Right atrium auricular region (tissue), 2 donors: ENCODE measurements around the gene SPARCL1. TPM values are rescaled to one million over a fixed set of nuclear protein-coding genes. Genes with fewer than 3 reads are reported as not detected.

Experiments used
- DNase-seq: peaks from one replicate; pipeline ENCODE4 v3.0.0-alpha.2; 2019; ENCODE audit warnings: low spot score
- H3K27ac ChIP-seq, 2 donors: fragments of 200-600 bp; sonication (generic); 1 replicate in 1 of 2; 2 replicates in 1 of 2; pipeline ENCODE4 v1.5.1; 2016 to 2019
- H3K27me3 ChIP-seq, 2 donors: fragments of 200-600 bp; sonication (generic); one replicate each; pipeline versions ENCODE4 v1.5.1 to v1.6.0; 2017 to 2019
- H3K36me3 ChIP-seq: fragments of 200-600 bp; sonication (generic); one replicate; pipeline ENCODE4 v1.5.1; 2016
- H3K4me1 ChIP-seq, 2 donors: fragments of 200-600 bp; sonication (generic); one replicate each; pipeline versions ENCODE4 v1.5.1 to v1.6.0; 2017 to 2019
- H3K4me3 ChIP-seq, 2 donors: fragments of 200-600 bp; sonication (generic); 1 replicate in 1 of 2; 2 replicates in 1 of 2; pipeline ENCODE4 v1.5.1; 2017 to 2019; ENCODE audit warnings: mild to moderate bottlenecking in 1 of 2, moderate library complexity in 1 of 2
- H3K9me3 ChIP-seq, 2 donors: fragments of 200-600 bp; sonication (generic); one replicate each; pipeline ENCODE4 v1.5.1; 2019
- CTCF ChIP-seq, 2 donors: fragments of 200-600 bp; sonication (generic); IDR thresholded peaks; one replicate each; pipeline ENCODE4 v1.5.1; 2019; ENCODE audit warnings: antibody characterized with exemption in 2 of 2
- total RNA-seq, 2 donors: library from RNA; depleted of rRNA; stranded (reverse); fragments of >200 nt; gene quantifications; one replicate each; pipeline ENCODE4 v1.1.0, GENCODE V29; 2016

SPARCL1 gene
- total RNA-seq, 2 donors from 2014 or later, result 501 to 627 TPM

GRCh38 chr4:87532907-87533306 lies 3.7 kb upstream of the SPARCL1 start:
- peak overlapping the region; percentile 82 to 87 for H3K27ac ChIP-seq

DNA sequence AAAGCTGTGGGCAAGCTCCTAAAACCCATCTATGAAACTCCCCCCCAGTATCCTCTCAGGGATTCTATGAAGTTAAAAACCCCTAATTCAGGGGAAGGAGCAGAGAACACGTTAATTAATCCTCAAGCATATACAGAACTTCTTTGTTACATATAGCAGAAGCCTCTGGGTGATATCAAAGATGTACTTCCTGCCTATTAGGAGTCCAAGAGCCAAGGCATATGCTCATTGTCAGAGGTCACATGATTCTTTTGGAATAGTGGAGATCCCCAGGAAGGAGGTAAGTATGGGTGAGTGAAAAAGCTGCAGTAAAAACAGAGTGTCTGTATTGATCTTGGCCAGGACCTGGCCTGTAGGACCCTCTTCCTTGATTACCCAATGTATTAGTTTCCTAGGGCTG lies 2.9 kb upstream of the SPARCL1 start:
- H3K36me3 ChIP-seq, result no peaks in the 10 kb centered on the region
- no peak for TF ChIP-seq CTCF (IDR thresholded peaks at IDR 0.05)

More at GRCh38 chr4:87532907-87533306, 3.7 kb upstream of the SPARCL1 start:
- Histone ChIP-seq H3K27me3 (no peaks in the 10 kb centered on the region), H3K4me3 (no peak overlapping the region), H3K36me3 (no peaks in the 10 kb centered on the region), H3K4me1 (peaks cover 0 to 32% of the 10 kb centered on the region in 2 donors), H3K9me3 (peaks cover 0 to 5% of the 10 kb centered on the region in 2 donors)
- no peak for TF ChIP-seq CTCF (IDR thresholded peaks at IDR 0.05)
- DNase-seq, result no peak

DNA sequence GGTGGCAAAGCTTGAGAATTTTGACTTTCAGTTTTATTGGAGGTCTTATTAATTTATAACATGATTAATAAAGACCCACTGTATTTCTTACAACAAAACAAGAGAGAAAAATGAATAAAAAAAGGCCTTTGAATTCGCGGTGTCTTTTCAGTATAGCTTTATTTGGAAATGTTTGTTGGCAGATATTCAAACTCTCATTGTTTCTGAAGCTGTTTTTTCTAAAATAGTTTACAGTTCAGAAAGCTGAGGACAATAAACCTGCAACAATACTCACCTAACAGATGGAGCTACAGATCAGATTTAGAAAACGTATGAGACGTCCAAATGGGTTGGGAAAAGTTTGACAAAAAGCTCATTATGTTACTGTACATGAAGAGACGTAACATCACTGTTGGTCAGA lies 2.4 kb upstream of the SPARCL1 start:
- H3K4me3 ChIP-seq, result no peak overlapping the region

More for the DNA sequence above, 2.9 kb upstream of the SPARCL1 start:
- H3K27me3 ChIP-seq, result no peaks in the 10 kb centered on the region
- DNase-seq, result no peak
- H3K9me3 ChIP-seq, result peaks cover 0 to 5% of the 10 kb centered on the region in 2 donors
- H3K27ac ChIP-seq, result peak overlapping the region; percentile 82 to 87
- no peak overlapping the region for H3K4me3 ChIP-seq
- H3K4me1 ChIP-seq, result peaks cover 0 to 32% of the 10 kb centered on the region in 2 donors

GRCh38 chr4:87530868-87531267 lies 1.7 kb upstream of the SPARCL1 start:
- H3K9me3 ChIP-seq, result peaks cover 0 to 5% of the 10 kb centered on the region in 2 donors
- H3K27me3 ChIP-seq, result no peaks in the 10 kb centered on the region
- H3K36me3 ChIP-seq, result no peaks in the 10 kb centered on the region
- peaks cover 0 to 32% of the 10 kb centered on the region in 2 donors for H3K4me1 ChIP-seq
- H3K4me3 ChIP-seq, result peak overlapping the region; percentile 18 to 52
- TF ChIP-seq CTCF (IDR thresholded peaks at IDR 0.05), result no peak
- DNase-seq, result peak; percentile 89
- peak overlapping the region; percentile 82 to 87 for H3K27ac ChIP-seq

More for the DNA sequence above, 2.4 kb upstream of the SPARCL1 start:
- TF ChIP-seq CTCF (IDR thresholded peaks at IDR 0.05), result no peak
- Histone ChIP-seq H3K27ac (peak overlapping the region; percentile 82 to 87), H3K9me3 (peaks cover 0 to 5% of the 10 kb centered on the region in 2 donors), H3K36me3 (no peaks in the 10 kb centered on the region), H3K4me1 (peaks cover 0 to 32% of the 10 kb centered on the region in 2 donors), H3K27me3 (no peaks in the 10 kb centered on the region)
- no peak for DNase-seq

DNA sequence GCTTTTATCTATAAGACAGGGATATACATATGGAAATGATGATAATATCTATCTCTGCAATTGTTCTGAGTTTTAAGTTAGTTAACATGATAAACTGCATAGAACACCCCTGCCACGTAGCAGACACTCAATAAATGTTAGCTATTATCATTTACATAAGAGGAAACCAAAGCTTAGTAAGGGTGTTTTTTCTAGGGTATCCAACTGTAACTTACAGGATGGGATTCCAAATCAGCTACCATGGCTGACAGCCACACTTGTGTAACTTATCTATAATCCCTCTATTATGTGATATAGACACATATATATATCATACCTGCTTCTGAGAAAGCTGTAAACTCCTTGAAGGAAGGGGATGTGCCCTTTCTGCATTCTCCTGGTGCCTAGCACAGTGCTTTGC lies 1.1 kb upstream of the SPARCL1 start:
- peak overlapping the region; percentile 82 to 87 for H3K27ac ChIP-seq
- peak overlapping the region; percentile 18 to 52 for H3K4me3 ChIP-seq
- H3K36me3 ChIP-seq, result peaks cover under 1% of the 10 kb centered on the region
- TF ChIP-seq CTCF (IDR thresholded peaks at IDR 0.05), result no peak
- no peaks in the 10 kb centered on the region for H3K27me3 ChIP-seq
- peaks cover 0 to 5% of the 10 kb centered on the region in 2 donors for H3K9me3 ChIP-seq
- H3K4me1 ChIP-seq, result peaks cover 0 to 38% of the 10 kb centered on the region in 2 donors
- no peak for DNase-seq
